HG03196 (cell line): ENCODE measurements around the gene CCDC134.
"Not testable (repeated sequence)": the region's sequence is repeated elsewhere in the genome, so short reads cannot be mapped to it uniquely, and the experiment has no call there.

Experiments
- ATAC-seq: cut with Tn5 transposase; IDR thresholded peaks from one replicate; pipeline ENCODE4 v1.9.1; 2021; ENCODE audit not compliant: unreplicated experiment

Gene CCDC134

GRCh38 chr22:41842996-41843970 is 42.8 kb downstream of the CCDC134 start:
- no peak for ATAC-seq

- no peak for ATAC-seq
These were observed 43.6 kb downstream of the CCDC134 start for GRCh38 chr22:41844036-41844435.

GRCh38 chr22:41844513-41844912 is 44.0 kb downstream of the CCDC134 start:
- no peak for ATAC-seq

- no peak for ATAC-seq
These were observed 45.1 kb downstream of the CCDC134 start for GRCh38 chr22:41845380-41846267.

GRCh38 chr22:41846268-41846987 is 45.9 kb downstream of the CCDC134 start:
- no peak for ATAC-seq

- ATAC-seq, result no peak
These were observed 46.8 kb downstream of the CCDC134 start for GRCh38 chr22:41847300-41847699.

GRCh38 chr22:41848468-41848867 is 48.0 kb downstream of the CCDC134 start:
- ATAC-seq, result no peak

GRCh38 chr22:41856469-41856868 is 56.0 kb downstream of the CCDC134 start:
- no peak for ATAC-seq

- ATAC-seq, result no peak
These were observed 56.8 kb downstream of the CCDC134 start for GRCh38 chr22:41857155-41857859.

- ATAC-seq, result no peak
These were observed 57.4 kb downstream of the CCDC134 start for GRCh38 chr22:41857860-41858199.

- peak; percentile 38 for ATAC-seq
These were observed 61.7 kb downstream of the CCDC134 start for GRCh38 chr22:41862160-41862529.

GRCh38 chr22:41862530-41863266 is 62.2 kb downstream of the CCDC134 start:
- peak; percentile 55 for ATAC-seq

GRCh38 chr22:41863472-41863871 is 63.0 kb downstream of the CCDC134 start:
- ATAC-seq, result no peak

- no peak for ATAC-seq
These were observed 68.1 kb downstream of the CCDC134 start for GRCh38 chr22:41868556-41868955.

- not testable (repeated sequence) for ATAC-seq
These were observed 69.6 kb downstream of the CCDC134 start for GRCh38 chr22:41870081-41870480.

GRCh38 chr22:41870786-41871185 is 70.3 kb downstream of the CCDC134 start:
- ATAC-seq, result no peak

GRCh38 chr22:41873391-41873790 is 72.9 kb downstream of the CCDC134 start:
- no peak for ATAC-seq

GRCh38 chr22:41874090-41874489 is 73.6 kb downstream of the CCDC134 start:
- ATAC-seq, result no peak

GRCh38 chr22:41875531-41876270 is 75.2 kb downstream of the CCDC134 start:
- no peak for ATAC-seq
